GM12891 (cell line): ENCODE results near the gene CFDP1.

Source experiments
- PAX5 ChIP-seq: IDR thresholded peaks from 2 replicates; pipeline ENCODE4 v1.6.1; 2011; ENCODE audit warnings: low read length, moderate library complexity, mild to moderate bottlenecking; ENCODE audit not compliant: insufficient read depth, severe bottlenecking
- POLR2A ChIP-seq: IDR thresholded peaks from 2 replicates; pipeline ENCODE4 v1.6.1; 2011; ENCODE audit warnings: low read depth, low read length, control low read depth
- POLR2AphosphoS5 ChIP-seq: IDR thresholded peaks from 2 replicates; pipeline ENCODE4 v1.6.1; 2011; ENCODE audit warnings: low read depth, low read length, control low read depth
- POU2F2 ChIP-seq: IDR thresholded peaks from 2 replicates; pipeline ENCODE4 v1.6.1; 2011; ENCODE audit warnings: low read depth, mild to moderate bottlenecking, control low read depth, low read length, moderate library complexity
- SPI1 ChIP-seq: IDR thresholded peaks from 2 replicates; pipeline ENCODE4 v1.6.1; 2011; ENCODE audit warnings: low read depth, low read length, control low read depth
- TAF1 ChIP-seq: IDR thresholded peaks from 2 replicates; pipeline ENCODE4 v1.6.1; 2011; ENCODE audit warnings: low read depth, low read length, control low read depth

DNA sequence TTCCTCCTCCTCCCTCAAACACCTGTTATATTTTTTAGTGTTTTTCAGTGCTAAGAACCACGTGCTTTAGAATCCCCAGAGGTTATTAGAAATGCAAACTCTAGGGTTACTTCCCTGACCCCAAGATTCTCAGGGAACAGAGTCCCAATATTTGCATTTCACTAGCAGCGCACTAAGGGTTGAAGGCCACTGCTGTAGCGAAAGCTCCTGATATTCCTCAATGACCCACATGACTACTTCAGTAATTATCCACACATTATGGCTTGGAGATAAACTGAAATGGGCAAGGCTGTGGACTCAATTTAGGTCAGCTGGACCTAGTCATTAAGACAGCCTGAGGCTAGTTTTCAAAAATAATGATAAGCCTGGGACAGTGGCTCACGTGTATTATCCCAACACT, 103.4 kb downstream of the CFDP1 start:
- no peak for TF ChIP-seq POLR2AphosphoS5
- TF ChIP-seq POLR2A, result no peak
- TF ChIP-seq TAF1, result no peak
- no peak for TF ChIP-seq POU2F2
- no peak for TF ChIP-seq PAX5
- no peak for TF ChIP-seq SPI1
